IPS-NIHi11 (cell line): ENCODE data around the gene C5.
"Not testable (repeated sequence)": the region's sequence is repeated elsewhere in the genome, so short reads cannot be mapped to it uniquely, and the experiment has no call there.

Source experiments
- DNase-seq: peaks from one replicate; pipeline ENCODE4 v3.0.0; 2012; ENCODE audit warnings: mixed read lengths, low spot score

C5 gene

GRCh38 chr9:121050128-121050988, at the start of gene C5:
TSS of gene C5 (minus strand) at chr9:121050275. CDS start at chr9:121050246, 29 bp downstream.
- DNase-seq, result no peak

DNA sequence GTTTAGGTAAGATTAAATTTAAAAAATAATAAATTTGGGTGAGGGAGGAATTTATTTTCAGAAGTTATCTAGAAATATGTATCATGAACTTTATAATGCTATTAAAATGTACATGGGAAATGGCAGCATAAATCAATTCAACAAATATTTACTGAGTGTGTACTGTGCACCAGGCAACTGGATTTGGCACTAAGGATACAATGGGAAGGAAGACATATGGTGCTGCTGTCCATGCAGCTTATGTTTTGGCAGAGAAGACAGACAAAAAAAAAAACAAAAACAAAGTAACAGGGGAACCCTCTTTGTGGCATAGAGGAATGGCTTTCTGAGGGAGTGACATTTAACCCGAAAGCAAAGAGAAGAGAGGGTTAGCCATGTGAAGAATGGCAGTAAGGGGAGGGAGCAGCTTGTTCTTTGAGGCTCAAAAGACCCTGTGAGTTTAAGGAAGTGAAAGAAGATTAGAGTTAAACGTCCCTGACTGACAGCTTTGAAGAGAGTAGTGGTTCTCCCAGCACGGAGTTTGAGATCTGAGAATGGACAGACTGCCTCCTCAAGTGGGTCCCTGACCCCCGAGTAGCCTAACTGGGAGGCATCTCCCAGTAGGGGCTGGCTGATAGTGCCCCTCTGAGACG, 48.6 kb upstream of the C5 start:
- DNase-seq, result no peak

GRCh38 chr9:121095057-121095456, 45.0 kb upstream of the C5 start:
- no peak for DNase-seq

DNA sequence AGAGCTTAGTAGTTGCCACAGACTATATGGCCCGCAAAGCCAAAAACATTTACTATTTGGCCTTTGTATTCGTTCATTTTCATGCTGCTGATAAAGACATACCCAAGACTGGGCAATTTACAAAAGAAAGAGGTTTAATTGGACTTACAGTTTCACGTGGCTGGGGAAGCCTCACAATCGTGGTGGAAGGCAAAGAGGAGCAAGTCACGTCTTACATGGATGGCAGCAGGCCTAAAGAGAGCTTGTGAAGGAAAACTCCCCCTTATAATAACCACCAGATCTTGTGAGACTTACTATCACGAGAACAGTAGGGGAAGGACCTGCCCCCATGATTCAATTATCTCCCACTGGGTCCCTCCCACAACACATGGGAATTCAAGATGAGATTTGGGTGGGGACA, 40.7 kb upstream of the C5 start:
- DNase-seq, result not testable (repeated sequence)

GRCh38 chr9:121088576-121088975, 38.5 kb upstream of the C5 start:
- DNase-seq, result no peak

GRCh38 chr9:121085661-121086060, 35.6 kb upstream of the C5 start:
- no peak for DNase-seq

- no peak for DNase-seq
Observed at GRCh38 chr9:121082075-121082474, 32.0 kb upstream of the C5 start.

- DNase-seq, result no peak
Observed at GRCh38 chr9:121075251-121076036, 25.4 kb upstream of the C5 start.

DNA sequence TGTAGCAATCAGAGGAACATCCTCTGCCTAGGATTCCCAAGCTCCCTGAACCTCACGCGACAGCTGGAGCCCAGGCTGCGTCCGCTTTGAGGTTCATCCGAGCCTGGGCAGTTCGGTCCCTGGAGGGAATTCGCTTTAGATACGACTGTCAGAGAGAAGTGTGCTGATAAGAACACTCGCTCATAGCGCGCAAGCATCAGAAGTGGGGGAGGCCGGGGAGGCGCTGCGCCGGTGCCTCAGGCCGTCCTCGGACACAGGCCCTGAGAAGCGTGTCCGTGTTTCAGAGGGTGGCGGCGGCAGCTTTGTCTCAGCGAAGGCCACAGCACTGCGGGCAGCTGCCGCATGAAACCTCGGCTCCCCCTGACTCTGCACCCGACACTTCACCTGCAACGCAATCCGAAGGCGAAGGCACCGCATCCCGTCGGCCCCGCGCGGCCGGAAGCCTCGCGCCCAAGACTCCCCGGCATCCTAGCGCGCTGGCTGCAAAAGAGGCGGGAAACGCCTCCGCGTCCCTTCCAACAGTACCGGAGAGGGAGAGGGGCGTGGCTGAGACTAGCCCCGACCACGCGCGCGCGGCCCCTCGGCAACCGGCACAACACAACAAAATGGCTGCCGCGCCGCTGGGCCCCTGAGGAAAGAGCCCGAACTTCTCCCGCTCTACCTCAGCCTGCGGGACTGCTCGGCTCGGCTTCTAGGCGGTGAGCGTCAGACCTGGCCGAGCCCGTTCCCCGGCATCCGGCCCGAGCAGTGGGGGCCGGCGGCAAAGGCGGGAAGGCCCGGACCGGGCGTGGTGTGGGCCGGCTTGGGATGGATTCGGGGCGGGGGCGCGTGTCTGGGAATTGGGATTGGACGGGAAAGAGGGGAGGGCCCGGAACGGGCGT, 24.5 kb upstream of the C5 start, which contains the start of gene CNTRL:
TSS of gene CNTRL (plus strand) at position 586 of the 881 bp plus-strand sequence. CDS start 13,372 bp downstream, outside the sequence.
- DNase-seq, result peak; percentile 88

GRCh38 chr9:121073038-121073437, 23.0 kb upstream of the C5 start:
- DNase-seq, result no peak

DNA sequence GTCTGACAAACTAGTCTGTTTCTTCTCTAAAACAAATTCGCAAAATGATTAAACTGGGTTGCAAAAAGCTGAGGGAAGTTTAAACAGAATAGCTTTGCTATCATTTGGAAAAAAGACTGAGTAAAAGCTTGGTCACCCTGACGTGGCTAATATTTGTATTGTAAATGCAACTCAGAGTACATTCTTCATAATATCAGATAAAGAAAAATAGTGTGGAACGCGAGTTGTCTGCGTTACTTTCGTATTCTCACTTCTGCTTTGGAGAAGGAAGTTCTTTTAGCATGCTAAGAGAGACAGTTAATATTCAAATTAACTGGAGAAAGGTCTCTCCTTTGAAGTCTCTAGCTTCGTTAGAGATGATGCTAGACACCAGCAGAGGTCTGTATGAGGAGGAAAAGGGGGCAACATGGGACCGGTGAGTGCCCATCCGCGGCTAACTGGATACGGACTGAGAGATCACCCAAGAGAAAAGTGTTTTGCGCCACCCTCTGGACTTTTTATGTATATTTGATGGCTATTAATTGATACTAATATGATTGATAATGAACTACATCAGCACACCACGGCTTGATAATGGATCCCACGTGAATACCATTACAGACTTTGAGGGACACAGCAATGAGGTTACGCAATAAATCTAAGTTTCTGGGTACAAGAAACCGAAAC, 21.8 kb upstream of the C5 start:
- DNase-seq, result no peak

DNA sequence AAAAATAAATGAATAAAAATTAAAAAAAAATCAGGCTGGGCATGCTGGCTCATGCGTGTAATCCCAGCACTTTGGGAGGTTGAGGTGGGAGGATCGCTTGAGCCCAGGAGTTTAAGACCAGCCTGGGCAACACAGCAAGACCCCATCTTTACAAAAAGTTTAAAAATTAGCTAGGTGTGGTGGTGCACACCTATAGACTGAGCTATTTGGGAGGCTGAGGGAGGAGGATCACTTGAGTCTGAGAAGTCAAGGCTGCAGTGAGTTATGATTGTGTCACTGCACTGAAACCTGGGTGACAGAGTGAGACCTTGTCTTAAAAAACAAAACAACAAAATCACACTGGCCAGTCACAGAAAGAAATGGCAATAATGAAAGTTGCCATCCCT, 21.3 kb upstream of the C5 start:
- DNase-seq, result no peak

GRCh38 chr9:121069396-121069795, 19.3 kb upstream of the C5 start:
- no peak for DNase-seq

- DNase-seq, result no peak
Observed at GRCh38 chr9:121067640-121068039, 17.6 kb upstream of the C5 start.

- no peak for DNase-seq
Observed at GRCh38 chr9:121066850-121067249, 16.8 kb upstream of the C5 start.

DNA sequence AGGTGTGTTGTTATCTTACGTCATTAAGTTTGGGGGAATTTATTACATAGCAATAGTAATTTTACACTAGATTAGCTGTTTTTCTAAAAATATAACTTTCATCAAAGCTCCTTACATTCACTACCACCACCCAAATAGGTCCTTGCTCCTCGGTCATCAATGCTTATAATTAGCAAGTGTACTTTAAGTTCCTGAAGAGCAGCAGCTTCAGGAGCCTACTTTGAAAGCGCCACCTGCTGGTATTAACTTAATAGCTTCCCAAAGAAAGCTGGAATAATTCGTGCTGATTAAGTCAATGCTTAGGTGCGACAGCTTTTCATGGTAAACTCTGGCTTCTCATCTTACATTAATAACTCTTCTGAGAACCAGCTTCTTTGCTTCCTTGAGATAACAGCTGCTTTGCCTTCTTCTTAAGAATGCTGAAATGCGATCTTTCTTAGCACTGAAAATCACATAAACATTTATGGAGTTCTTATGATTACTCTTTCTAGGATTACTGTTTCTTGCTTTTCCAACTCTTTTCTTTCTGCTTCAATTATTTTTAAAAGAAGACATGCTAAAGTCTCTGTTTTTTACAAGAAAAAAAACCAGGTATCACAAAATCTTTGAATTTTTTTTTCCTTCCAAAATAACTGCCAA, 10.0 kb upstream of the C5 start:
- peak; percentile 73 for DNase-seq

DNA sequence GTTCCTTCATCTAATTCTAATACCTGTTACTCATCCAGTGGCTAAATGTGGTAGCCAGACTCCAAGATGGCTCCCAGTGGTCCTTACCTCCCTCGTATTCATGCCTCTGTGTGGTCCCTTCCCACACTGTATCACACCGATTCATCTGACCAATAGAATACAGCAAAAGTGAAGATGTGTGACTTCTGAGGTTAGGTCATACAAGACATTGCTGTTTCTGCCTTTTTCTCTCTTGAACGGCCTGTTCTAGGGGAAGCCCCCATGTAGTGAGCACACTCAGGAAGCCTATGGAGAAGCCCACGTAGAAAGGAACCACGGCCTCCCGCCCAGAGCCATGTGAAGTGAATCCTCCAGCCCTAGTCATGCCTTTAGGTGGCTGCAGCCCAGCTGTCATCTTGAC, 9.4 kb upstream of the C5 start:
- DNase-seq, result no peak

- DNase-seq, result no peak
Observed at GRCh38 chr9:121057821-121058220, 7.7 kb upstream of the C5 start.

GRCh38 chr9:121055642-121056143, 5.6 kb upstream of the C5 start:
- DNase-seq, result peak; percentile 71

DNA sequence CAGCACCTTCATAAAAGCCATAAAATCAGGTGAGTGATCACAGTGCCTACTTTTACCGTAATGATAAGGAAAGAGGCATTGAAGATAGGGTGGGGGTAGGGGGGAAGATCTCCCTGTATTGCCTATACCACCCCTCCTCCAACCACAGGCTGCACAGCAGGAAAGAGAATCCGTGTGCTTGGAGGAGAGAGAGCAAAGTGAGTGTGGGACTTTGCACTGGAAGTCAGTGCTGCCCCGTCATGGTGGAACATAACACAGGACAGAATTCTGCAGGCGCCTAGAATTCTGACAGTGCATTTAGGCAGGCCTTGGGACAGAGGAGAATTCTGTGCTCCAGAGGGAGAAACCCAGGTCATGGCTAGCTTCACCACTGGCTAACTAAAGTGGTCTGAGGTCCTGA, 3.5 kb upstream of the C5 start:
- no peak for DNase-seq
